H1 (cell line): ENCODE measurements around the gene VSTM2B. TPM values are rescaled to one million over a fixed set of nuclear protein-coding genes. Genes with fewer than 3 reads are reported as not detected.

Experiments
- JUN ChIP-seq: IDR thresholded peaks from 2 replicates; pipeline ENCODE4 v1.6.1; 2011; ENCODE audit warnings: low read depth, mild to moderate bottlenecking, improper control_type of control experiment, low read length
- POLR2AphosphoS5 ChIP-seq: IDR thresholded peaks from 2 replicates; pipeline ENCODE4 v1.6.1; 2011; ENCODE audit warnings: low read depth, low read length
- polyA plus RNA-seq, 7 experiments: library from polyadenylated mRNA; depleted of rRNA in 3 of 7; stranded (reverse) in 5 of 7; unstranded in 2 of 7; fragments of >200 nt in 5 of 7; fragments of 200-250 nt in 2 of 7; gene quantifications; 1 replicate in 5 of 7; 2 replicates in 1 of 7; 4 replicates in 1 of 7; pipeline versions ENCODE4 v1.2.1 to v1.2.3, GENCODE V29; 2011 to 2013; ENCODE audit warnings: missing spikeins in 2 of 7, mixed read lengths in 2 of 7
- total RNA-seq: library from RNA; stranded (reverse); fragmentation: NEBNext Ultra II Directional; extraction: Animal tissue kit (Norgen Biotek cat#: 25700); gene quantifications from 2 replicates; pipeline ENCODE4 v1.2.1, GENCODE V29; 2021

Gene VSTM2B
- total and polyA plus RNA-seq, 2 of the 8 experiments (the other 6 are each of a cell fraction or from before 2014, with no cell fraction given), result 0.82 to 1.5 TPM

DNA sequence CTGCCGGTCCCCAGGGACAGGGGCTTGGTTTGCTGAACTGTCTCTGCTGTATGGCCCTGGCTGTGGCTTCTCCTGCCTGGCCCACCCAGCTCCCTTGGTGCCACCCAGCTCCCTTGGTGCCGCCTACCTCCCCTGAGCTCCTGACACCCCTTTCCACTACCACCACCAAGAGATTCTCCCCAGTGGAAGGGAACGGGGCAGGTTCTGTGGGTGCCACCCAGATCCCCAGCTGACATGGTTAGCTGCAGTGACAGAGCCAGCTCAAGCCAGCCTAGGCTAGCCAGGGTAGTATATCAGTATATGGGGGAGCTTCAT lies 51.8 kb downstream of the VSTM2B start (continued):
- TF ChIP-seq POLR2AphosphoS5, result no peak
- TF ChIP-seq JUN, result no peak
- TF ChIP-seq, all 59 proteins: peak for 0
